K562 (cell line): ENCODE data around the gene LSS. TPM values are rescaled to one million over a fixed set of nuclear protein-coding genes. Genes with fewer than 3 reads are reported as not detected.

Source experiments
- BRCA1 ChIP-seq, 2 experiments: fragments of 450-650 bp in 1 of 2; sonication (generic) in 1 of 2; formaldehyde crosslinking in 1 of 2; IDR thresholded peaks; 2 replicates each; pipeline versions ENCODE4 v1.5.0 to v1.6.1; 2017 to 2020; ENCODE audit warnings: mild to moderate bottlenecking in 1 of 2, missing genetic modification reagents in 1 of 2
- CBFA2T2 ChIP-seq: fragments of 450-650 bp; conservative IDR thresholded peaks from 2 replicates; pipeline ENCODE4 v1.6.1; 2017; ENCODE audit warnings: mild to moderate bottlenecking
- CTBP1 ChIP-seq: fragments of 450-650 bp; IDR thresholded peaks from 2 replicates; pipeline ENCODE4 v1.6.1; 2016; ENCODE audit warnings: borderline replicate concordance
- GABPB1 ChIP-seq: sonication (generic); formaldehyde crosslinking; IDR thresholded peaks from 2 replicates; pipeline ENCODE4 v1.8.0; 2022; ENCODE audit warnings: mild to moderate bottlenecking, missing genetic modification reagents
- HDAC6 ChIP-seq: IDR thresholded peaks from 2 replicates; pipeline ENCODE4 v1.6.1; 2012; ENCODE audit warnings: low read depth, mild to moderate bottlenecking, control low read depth, inconsistent platforms, low read length, moderate library complexity
- HEY1 ChIP-seq: fragments of 250-450 bp; sonication (Bioruptor Pico); IDR thresholded peaks from 2 replicates; pipeline ENCODE4 v1.5.0; 2020; ENCODE audit warnings: mild to moderate bottlenecking, moderate library complexity, borderline replicate concordance
- KDM2B ChIP-seq: fragments of 250-450 bp; sonication (Bioruptor Pico); IDR thresholded peaks from 2 replicates; pipeline ENCODE4 v1.8.0; 2021; ENCODE audit warnings: mild to moderate bottlenecking, moderate library complexity
- RB1 ChIP-seq: fragments of 450-650 bp; IDR thresholded peaks from 2 replicates; pipeline ENCODE4 v1.6.1; 2017; ENCODE audit warnings: low read depth, mild to moderate bottlenecking
- RBM14 ChIP-seq: fragments of 200-400 bp; formaldehyde crosslinking; IDR thresholded peaks from 2 replicates; pipeline ENCODE4 v1.6.1; 2018; ENCODE audit warnings: low read depth, mild to moderate bottlenecking, low read length, moderate library complexity, borderline replicate concordance; ENCODE audit not compliant: insufficient read depth
- SP1 ChIP-seq: sonication (generic); formaldehyde crosslinking; IDR thresholded peaks from 2 replicates; pipeline ENCODE4 v1.8.1; 2022; ENCODE audit warnings: mild to moderate bottlenecking, missing genetic modification reagents
- STAT5A ChIP-seq: IDR thresholded peaks from 2 replicates; pipeline ENCODE4 v1.6.1; 2012; ENCODE audit warnings: low read length, inconsistent platforms, borderline replicate concordance
- ZNF124 ChIP-seq: sonication (generic); formaldehyde crosslinking; IDR thresholded peaks from 2 replicates; pipeline ENCODE4 v1.8.1; 2022; ENCODE audit warnings: missing genetic modification reagents
- ZNF408 ChIP-seq: fragments of 250-450 bp; sonication (Bioruptor Pico); IDR thresholded peaks from 2 replicates; pipeline ENCODE4 v1.4.0; 2020; ENCODE audit warnings: low read depth, mild to moderate bottlenecking, moderate library complexity
- ZNF717 ChIP-seq: fragments of 250-450 bp; sonication (Bioruptor Pico); IDR thresholded peaks from 2 replicates; pipeline ENCODE4 v1.5.0; 2021
- polyA plus RNA-seq, 8 experiments: library from polyadenylated mRNA; depleted of rRNA in 4 of 8; stranded (reverse) in 5 of 8; unstranded in 3 of 8; fragments of >200 nt; fragmentation: Nextera tagmentation in 2 of 8; fragmentation: Illumina TruSeq in 1 of 8; extraction: Ambion mirVana in 2 of 8; extraction: Trizol in 1 of 8; gene quantifications; 2 replicates each; pipeline versions ENCODE4 v1.2.1 to v1.2.3, GENCODE V29; 2011 to 2014; ENCODE audit warnings: inconsistent platforms in 1 of 8, missing spikeins in 1 of 8
- total RNA-seq, 7 experiments: library from RNA; depleted of rRNA in 6 of 7; stranded (reverse); fragments of >200 nt in 6 of 7; fragmentation: Illumina TruSeq in 2 of 7; extraction: Trizol in 2 of 7; gene quantifications; 2 replicates each; pipeline versions ENCODE4 v1.2.1 to v1.2.3, GENCODE V29; 2011 to 2021; ENCODE audit warnings: low replicate concordance in 1 of 7
- TF ChIP-seq, protein P1 (sequence below): fragments of 250-450 bp; sonication (Bioruptor Pico); IDR thresholded peaks from 2 replicates; pipeline ENCODE4 v1.5.0; 2021
- TF ChIP-seq, protein P2 (sequence below): fragments of 200-800 bp; sonication (Bioruptor generic); IDR thresholded peaks from 2 replicates; pipeline ENCODE4 v1.6.1; 2016; ENCODE audit warnings: missing genetic modification characterization, missing compliant biosample characterization
- TF ChIP-seq, protein P3 (sequence below), 2 experiments: fragments of 450-650 bp in 1 of 2; IDR thresholded peaks; 2 replicates each; pipeline ENCODE4 v1.6.1; 2011 to 2017; ENCODE audit warnings: low read depth in 2 of 2, antibody characterized with exemption in 1 of 2, borderline replicate concordance in 1 of 2, low read length in 1 of 2, mild to moderate bottlenecking in 1 of 2, mixed read lengths in 1 of 2; ENCODE audit not compliant: control insufficient read depth in 1 of 2

The LSS gene
- total and polyA plus RNA-seq, 9 of the 15 experiments (the other 6 are each of a cell fraction or from before 2014, with no cell fraction given): 2.2 to 89.5 (median 37.4) TPM

DNA sequence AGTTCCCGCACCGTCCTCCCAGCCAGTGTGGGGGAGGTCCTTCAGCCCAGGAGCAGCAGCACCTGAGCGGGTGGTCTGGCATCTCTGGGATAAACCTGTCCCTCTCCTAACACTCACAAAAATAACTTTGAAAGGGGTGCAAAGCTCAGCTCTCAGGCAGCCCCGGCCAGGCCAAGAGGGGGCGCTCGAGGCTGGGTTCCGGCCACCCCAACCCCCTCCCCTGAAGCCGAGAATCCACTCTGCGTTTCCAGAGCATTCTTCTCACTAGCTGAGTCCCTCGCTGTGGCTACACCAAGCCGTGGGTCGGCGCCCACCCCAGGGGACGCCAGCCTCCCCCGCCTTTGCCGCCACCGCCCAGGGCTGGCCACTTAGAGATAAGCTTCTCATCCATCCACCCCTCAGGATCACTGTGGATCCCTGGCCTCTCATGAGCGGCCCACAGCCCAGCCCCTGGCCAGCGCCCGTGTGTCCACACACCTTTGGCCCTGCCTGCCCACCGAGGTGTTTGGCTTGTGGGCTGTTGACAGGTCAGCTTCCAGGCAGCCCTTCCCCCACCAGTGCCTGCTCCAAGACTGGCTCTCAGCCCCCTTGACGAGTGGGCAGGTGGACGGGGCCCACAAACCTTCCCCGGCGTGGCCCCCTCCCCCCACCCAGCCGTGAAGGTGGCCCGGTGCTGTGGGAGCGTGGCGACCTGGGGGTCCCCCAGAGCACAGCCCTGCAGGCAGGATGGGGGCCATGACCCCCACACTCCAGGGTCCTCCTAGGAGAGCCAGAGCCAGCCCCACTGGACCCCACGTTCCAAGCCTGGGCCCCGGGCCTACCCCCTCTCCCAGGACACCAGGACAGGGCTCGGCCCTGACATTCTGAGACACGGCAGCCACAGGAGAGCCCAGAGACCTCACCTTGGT, 75.1 kb downstream of the LSS start (continued):
- no peak for TF ChIP-seq BRCA1 (IDR thresholded peaks at IDR 0.05)
- no peak for TF ChIP-seq BRCA1 (CRISPR knock-in tag; IDR thresholded peaks at IDR 0.05)
- TF ChIP-seq ZNF408 (CRISPR knock-in tag): no peak
- TF ChIP-seq, protein P1, sequence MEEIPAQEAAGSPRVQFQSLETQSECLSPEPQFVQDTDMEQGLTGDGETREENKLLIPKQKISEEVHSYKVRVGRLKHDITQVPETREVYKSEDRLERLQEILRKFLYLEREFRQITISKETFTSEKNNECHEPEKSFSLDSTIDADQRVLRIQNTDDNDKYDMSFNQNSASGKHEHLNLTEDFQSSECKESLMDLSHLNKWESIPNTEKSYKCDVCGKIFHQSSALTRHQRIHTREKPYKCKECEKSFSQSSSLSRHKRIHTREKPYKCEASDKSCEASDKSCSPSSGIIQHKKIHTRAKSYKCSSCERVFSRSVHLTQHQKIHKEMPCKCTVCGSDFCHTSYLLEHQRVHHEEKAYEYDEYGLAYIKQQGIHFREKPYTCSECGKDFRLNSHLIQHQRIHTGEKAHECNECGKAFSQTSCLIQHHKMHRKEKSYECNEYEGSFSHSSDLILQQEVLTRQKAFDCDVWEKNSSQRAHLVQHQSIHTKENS (CRISPR knock-in tag): no peak
- TF ChIP-seq, protein P2, sequence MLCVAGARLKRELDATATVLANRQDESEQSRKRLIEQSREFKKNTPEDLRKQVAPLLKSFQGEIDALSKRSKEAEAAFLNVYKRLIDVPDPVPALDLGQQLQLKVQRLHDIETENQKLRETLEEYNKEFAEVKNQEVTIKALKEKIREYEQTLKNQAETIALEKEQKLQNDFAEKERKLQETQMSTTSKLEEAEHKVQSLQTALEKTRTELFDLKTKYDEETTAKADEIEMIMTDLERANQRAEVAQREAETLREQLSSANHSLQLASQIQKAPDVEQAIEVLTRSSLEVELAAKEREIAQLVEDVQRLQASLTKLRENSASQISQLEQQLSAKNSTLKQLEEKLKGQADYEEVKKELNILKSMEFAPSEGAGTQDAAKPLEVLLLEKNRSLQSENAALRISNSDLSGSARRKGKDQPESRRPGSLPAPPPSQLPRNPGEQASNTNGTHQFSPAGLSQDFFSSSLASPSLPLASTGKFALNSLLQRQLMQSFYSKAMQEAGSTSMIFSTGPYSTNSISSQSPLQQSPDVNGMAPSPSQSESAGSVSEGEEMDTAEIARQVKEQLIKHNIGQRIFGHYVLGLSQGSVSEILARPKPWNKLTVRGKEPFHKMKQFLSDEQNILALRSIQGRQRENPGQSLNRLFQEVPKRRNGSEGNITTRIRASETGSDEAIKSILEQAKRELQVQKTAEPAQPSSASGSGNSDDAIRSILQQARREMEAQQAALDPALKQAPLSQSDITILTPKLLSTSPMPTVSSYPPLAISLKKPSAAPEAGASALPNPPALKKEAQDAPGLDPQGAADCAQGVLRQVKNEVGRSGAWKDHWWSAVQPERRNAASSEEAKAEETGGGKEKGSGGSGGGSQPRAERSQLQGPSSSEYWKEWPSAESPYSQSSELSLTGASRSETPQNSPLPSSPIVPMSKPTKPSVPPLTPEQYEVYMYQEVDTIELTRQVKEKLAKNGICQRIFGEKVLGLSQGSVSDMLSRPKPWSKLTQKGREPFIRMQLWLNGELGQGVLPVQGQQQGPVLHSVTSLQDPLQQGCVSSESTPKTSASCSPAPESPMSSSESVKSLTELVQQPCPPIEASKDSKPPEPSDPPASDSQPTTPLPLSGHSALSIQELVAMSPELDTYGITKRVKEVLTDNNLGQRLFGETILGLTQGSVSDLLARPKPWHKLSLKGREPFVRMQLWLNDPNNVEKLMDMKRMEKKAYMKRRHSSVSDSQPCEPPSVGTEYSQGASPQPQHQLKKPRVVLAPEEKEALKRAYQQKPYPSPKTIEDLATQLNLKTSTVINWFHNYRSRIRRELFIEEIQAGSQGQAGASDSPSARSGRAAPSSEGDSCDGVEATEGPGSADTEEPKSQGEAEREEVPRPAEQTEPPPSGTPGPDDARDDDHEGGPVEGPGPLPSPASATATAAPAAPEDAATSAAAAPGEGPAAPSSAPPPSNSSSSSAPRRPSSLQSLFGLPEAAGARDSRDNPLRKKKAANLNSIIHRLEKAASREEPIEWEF (CRISPR knock-in tag): no peak
- peak; percentile 65 for TF ChIP-seq SP1
- no peak for TF ChIP-seq HEY1 (CRISPR knock-in tag)
- TF ChIP-seq ZNF717 (CRISPR knock-in tag): 0 out of 2 replicates have a peak, but pooled peaks have one; percentile 23
- peak; percentile 82; the same call in 1 of the 2 replicates for TF ChIP-seq CTBP1
- TF ChIP-seq CBFA2T2: peak; percentile 63
- TF ChIP-seq RB1: peak; percentile 69
- TF ChIP-seq ZNF124 (CRISPR knock-in tag): peak; percentile 52; the same call in 1 of the 2 replicates
- TF ChIP-seq RBM14: no peak
- TF ChIP-seq HDAC6: no peak
- peak; percentile 64 for TF ChIP-seq GABPB1 (CRISPR knock-in tag)
- no peak for TF ChIP-seq KDM2B (CRISPR knock-in tag)
- TF ChIP-seq, protein P3, sequence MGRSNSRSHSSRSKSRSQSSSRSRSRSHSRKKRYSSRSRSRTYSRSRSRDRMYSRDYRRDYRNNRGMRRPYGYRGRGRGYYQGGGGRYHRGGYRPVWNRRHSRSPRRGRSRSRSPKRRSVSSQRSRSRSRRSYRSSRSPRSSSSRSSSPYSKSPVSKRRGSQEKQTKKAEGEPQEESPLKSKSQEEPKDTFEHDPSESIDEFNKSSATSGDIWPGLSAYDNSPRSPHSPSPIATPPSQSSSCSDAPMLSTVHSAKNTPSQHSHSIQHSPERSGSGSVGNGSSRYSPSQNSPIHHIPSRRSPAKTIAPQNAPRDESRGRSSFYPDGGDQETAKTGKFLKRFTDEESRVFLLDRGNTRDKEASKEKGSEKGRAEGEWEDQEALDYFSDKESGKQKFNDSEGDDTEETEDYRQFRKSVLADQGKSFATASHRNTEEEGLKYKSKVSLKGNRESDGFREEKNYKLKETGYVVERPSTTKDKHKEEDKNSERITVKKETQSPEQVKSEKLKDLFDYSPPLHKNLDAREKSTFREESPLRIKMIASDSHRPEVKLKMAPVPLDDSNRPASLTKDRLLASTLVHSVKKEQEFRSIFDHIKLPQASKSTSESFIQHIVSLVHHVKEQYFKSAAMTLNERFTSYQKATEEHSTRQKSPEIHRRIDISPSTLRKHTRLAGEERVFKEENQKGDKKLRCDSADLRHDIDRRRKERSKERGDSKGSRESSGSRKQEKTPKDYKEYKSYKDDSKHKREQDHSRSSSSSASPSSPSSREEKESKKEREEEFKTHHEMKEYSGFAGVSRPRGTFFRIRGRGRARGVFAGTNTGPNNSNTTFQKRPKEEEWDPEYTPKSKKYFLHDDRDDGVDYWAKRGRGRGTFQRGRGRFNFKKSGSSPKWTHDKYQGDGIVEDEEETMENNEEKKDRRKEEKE (IDR thresholded peaks at IDR 0.05; ENCODE audit: borderline replicate concordance in 1 of 2, control insufficient read depth in 1 of 2, low read depth in 2 of 2, low read length in 1 of 2): 0 out of 4 replicates have a peak, but pooled peaks of 1 of the 2 experiments have one; percentile 34
- peak; percentile 46; the same call in 1 of the 2 replicates for TF ChIP-seq STAT5A
